Spleen (tissue), 11 donors: Measurements from ENCODE around the gene HES6. TPM values are rescaled to one million over a fixed set of nuclear protein-coding genes. Genes with fewer than 3 reads are reported as not detected.

Experiments used
- DNase-seq: peaks from one replicate; pipeline ENCODE4 v3.0.0-alpha.2; 2020
- H3K27ac ChIP-seq, 8 donors: fragments of 200-600 bp; sonication (generic) in 7 of 8; 1 replicate in 4 of 8; 2 replicates in 4 of 8; pipeline versions ENCODE4 v1.5.0 to v1.8.0; 2016 to 2021; ENCODE audit warnings: inconsistent platforms in 4 of 8, mild to moderate bottlenecking in 4 of 8, moderate library complexity in 1 of 8
- H3K27me3 ChIP-seq, 7 donors: fragments of 200-600 bp; sonication (generic) in 6 of 7; replicated peaks in 1 of 7; 1 replicate in 4 of 7; 2 replicates in 3 of 7; pipeline versions ENCODE4 v1.5.0 to v1.8.0; 2016 to 2021; ENCODE audit warnings: inconsistent platforms in 3 of 7, mild to moderate bottlenecking in 1 of 7
- H3K36me3 ChIP-seq, 6 donors: fragments of 200-600 bp; sonication (generic) in 5 of 6; 1 replicate in 4 of 6; 2 replicates in 2 of 6; pipeline versions ENCODE4 v1.5.0 to v1.8.0; 2016 to 2021; ENCODE audit warnings: inconsistent platforms in 2 of 6
- H3K4me1 ChIP-seq, 6 donors: fragments of 200-600 bp; sonication (generic) in 5 of 6; 1 replicate in 3 of 6; 2 replicates in 3 of 6; pipeline versions ENCODE4 v1.5.0 to v1.8.0; 2016 to 2021; ENCODE audit warnings: inconsistent platforms in 3 of 6
- H3K4me3 ChIP-seq, 8 donors: fragments of 200-600 bp; sonication (generic) in 7 of 8; 1 replicate in 4 of 8; 2 replicates in 4 of 8; pipeline versions ENCODE4 v1.5.0 to v1.8.0; 2016 to 2021; ENCODE audit warnings: inconsistent platforms in 4 of 8, mild to moderate bottlenecking in 4 of 8, moderate library complexity in 2 of 8
- H3K9me3 ChIP-seq, 8 donors: fragments of 200-600 bp; sonication (generic) in 7 of 8; 1 replicate in 4 of 8; 2 replicates in 4 of 8; pipeline versions ENCODE4 v1.5.0 to v1.8.0; 2016 to 2021; ENCODE audit warnings: inconsistent platforms in 4 of 8
- POLR2A ChIP-seq, 3 donors: fragments of 450-650 bp; IDR thresholded peaks; one replicate each; pipeline ENCODE4 v1.5.1; 2017; ENCODE audit warnings: antibody characterized with exemption in 3 of 3, mild to moderate bottlenecking in 1 of 3
- POLR2AphosphoS5 ChIP-seq, 3 donors: sonication (generic); formaldehyde crosslinking; IDR thresholded peaks; one replicate each; pipeline ENCODE4 v1.5.1; 2017; ENCODE audit warnings: antibody characterized with exemption in 3 of 3
- WGBS, 5 donors: extraction: QIAGEN DNeasy Blood & Tissue Kit in 3 of 5; methylation state at CpG; one replicate each; pipeline versions ENCODE4 v1.1.5 to v1.1.7; 2013 to 2018; 5-methylcytosine and 5-hydroxymethylcytosine counted together
- intact Hi-C: fragments of 100-400 bp; cut with DNase I; formaldehyde crosslinking; loops from one replicate; pipeline ENCODE4 v1.15.0; 2023; ENCODE audit warnings: low total_unique reads
- polyA plus RNA-seq, 3 donors: library from polyadenylated mRNA; stranded (reverse); fragments of 200-250 nt; gene quantifications; one replicate each; pipeline ENCODE4 v1.2.1, GENCODE V29; 2013
- total RNA-seq, 7 donors: library from RNA; depleted of rRNA in 3 of 7; stranded (reverse); fragments of >200 nt in 3 of 7; fragmentation: NEBNext Ultra II Directional in 4 of 7; extraction: Animal tissue kit (Norgen Biotek cat#: 25700) in 4 of 7; gene quantifications; one replicate each; pipeline versions ENCODE4 v1.1.0 to v1.2.1, GENCODE V29; 2016 to 2021
- TF ChIP-seq, protein P1 (sequence below), 11 experiments: fragments of 200-600 bp in 7 of 11; fragments of 450-650 bp in 4 of 11; sonication (generic) in 4 of 11; IDR thresholded peaks in 8 of 11; conservative IDR thresholded peaks in 3 of 11; 1 replicate in 7 of 11; 2 replicates in 4 of 11; pipeline versions ENCODE4 v1.4.0 to v1.8.0; 2016 to 2021; ENCODE audit warnings: antibody characterized with exemption in 11 of 11, inconsistent platforms in 4 of 11, mild to moderate bottlenecking in 1 of 11
- donor health status: healthy with polysubstance abuse.
- donor health status: DM: no; HTN: no; CAD: no; lungs with moderate emphysema.
- donor health status: DM: no; HTN: no; CAD: no.
- donor health status: Bipolar disorder and iron deficiency.
- donor health status: healthy.
- donor health status: DM: no; HTN: no; CAD: no.
- donor health status: DM: yes; HTN: yes; CAD: no.

The HES6 gene
- total and polyA plus RNA-seq, 10 donors, result 3.9 to 22.7 (median 8.3) TPM

DNA sequence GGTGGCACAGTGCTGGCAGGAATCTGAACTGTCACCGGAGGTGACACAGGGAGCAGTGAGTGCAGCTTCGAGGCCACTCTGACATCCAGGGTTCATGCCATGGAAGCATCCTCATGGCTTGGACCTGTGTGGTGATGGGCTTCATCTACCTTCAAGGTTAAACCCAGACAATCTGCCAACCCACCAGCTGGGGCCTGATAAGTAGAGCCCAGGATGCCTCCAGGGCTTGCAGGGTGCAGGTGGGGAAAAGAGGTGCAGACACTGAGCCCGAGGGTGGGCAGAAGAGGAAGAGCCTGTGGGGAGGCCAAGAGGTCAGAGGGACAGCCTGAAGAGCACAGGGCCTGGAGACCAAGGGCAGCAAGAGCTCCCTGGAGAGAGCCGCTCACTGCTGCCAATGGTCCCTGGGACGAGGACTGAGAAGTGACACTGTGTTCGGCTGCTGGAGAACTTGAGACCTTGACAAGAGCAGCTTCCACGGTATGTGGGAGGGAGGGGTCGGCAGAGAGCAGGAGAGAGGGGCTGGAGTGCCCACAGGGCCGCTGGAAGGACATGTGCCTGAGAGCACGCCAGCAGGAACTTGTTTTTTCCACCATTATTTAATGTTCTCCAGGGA is 8.1 kb upstream of the HES6 start:
- DNase-seq, result peak; percentile 51
- peak in 1 of 3 donors; percentile 37 for TF ChIP-seq POLR2AphosphoS5 (IDR thresholded peaks at IDR 0.05)
- no peak for TF ChIP-seq POLR2A (IDR thresholded peaks at IDR 0.05)
- TF ChIP-seq, protein P1, sequence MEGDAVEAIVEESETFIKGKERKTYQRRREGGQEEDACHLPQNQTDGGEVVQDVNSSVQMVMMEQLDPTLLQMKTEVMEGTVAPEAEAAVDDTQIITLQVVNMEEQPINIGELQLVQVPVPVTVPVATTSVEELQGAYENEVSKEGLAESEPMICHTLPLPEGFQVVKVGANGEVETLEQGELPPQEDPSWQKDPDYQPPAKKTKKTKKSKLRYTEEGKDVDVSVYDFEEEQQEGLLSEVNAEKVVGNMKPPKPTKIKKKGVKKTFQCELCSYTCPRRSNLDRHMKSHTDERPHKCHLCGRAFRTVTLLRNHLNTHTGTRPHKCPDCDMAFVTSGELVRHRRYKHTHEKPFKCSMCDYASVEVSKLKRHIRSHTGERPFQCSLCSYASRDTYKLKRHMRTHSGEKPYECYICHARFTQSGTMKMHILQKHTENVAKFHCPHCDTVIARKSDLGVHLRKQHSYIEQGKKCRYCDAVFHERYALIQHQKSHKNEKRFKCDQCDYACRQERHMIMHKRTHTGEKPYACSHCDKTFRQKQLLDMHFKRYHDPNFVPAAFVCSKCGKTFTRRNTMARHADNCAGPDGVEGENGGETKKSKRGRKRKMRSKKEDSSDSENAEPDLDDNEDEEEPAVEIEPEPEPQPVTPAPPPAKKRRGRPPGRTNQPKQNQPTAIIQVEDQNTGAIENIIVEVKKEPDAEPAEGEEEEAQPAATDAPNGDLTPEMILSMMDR (IDR thresholded peaks at IDR 0.05 in 8 of 11, conservative IDR thresholded peaks at IDR 0.05 in 3 of 11), result no peak
- H3K4me3 ChIP-seq, result no peak overlapping the region
- intact Hi-C loops, result no loop called here
- peak overlapping the region in 1 of 8 donors; percentile 18 for H3K27ac ChIP-seq
- WGBS, 5 donors, result 72 to 80% (median 77%) methylated on average over 10 of the region's 10 CpGs
- no peaks in the 10 kb centered on the region for H3K27me3 ChIP-seq
- peaks cover 0 to 87% (median 40%) of the 10 kb centered on the region in 6 donors for H3K36me3 ChIP-seq
- peaks cover 0 to 8% (median 4%) of the 10 kb centered on the region in 6 donors for H3K4me1 ChIP-seq
- no peaks in the 10 kb centered on the region for H3K9me3 ChIP-seq

GRCh38 chr2:238247002-238247822 is 7.4 kb upstream of the HES6 start:
- Histone ChIP-seq H3K9me3 (no peaks in the 10 kb centered on the region), H3K27ac (no peak overlapping the region), H3K27me3 (no peaks in the 10 kb centered on the region), H3K4me3 (no peak overlapping the region), H3K36me3 (peaks cover 0 to 80% (median 32%) of the 10 kb centered on the region in 6 donors), H3K4me1 (peaks cover 0 to 14% (median 9%) of the 10 kb centered on the region in 6 donors)
- TF ChIP-seq POLR2A (IDR thresholded peaks at IDR 0.05), result no peak
- no peak for TF ChIP-seq POLR2AphosphoS5 (IDR thresholded peaks at IDR 0.05)
- TF ChIP-seq, protein P1 (IDR thresholded peaks at IDR 0.05 in 8 of 11, conservative IDR thresholded peaks at IDR 0.05 in 3 of 11), result no peak
- 88 to 93% (median 91%) methylated on average over 12 to 13 of the region's 13 CpGs for WGBS, 5 donors
- intact Hi-C loops, result no loop called here
- DNase-seq, result peak; percentile 64

DNA sequence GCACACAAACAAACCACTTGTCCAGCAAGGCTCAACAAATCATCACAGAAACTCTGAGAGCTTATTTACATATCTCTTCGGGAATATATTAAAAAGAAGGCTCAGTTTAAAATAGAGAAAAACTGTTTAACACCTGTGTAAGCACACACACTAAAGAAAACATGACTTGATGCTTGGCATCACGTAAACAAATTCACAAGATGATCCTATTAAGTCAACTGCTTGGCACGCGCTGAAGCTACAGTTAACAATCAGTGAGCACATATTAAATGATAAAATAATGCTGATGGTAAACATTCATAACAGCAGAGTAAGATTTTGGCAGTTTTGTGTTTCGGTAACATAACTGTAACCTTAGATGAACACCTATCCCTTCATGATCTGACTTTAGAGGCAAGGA is 4.3 kb upstream of the HES6 start:
- Histone ChIP-seq H3K4me1 (peaks cover 8 to 38% (median 28%) of the 10 kb centered on the region in 6 donors), H3K27ac (no peak overlapping the region), H3K27me3 (peaks cover 0 to 27% (median 5%) of the 10 kb centered on the region in 7 donors), H3K9me3 (no peaks in the 10 kb centered on the region), H3K4me3 (no peak overlapping the region), H3K36me3 (peaks cover 0 to 49% (median 16%) of the 10 kb centered on the region in 6 donors)
- DNase-seq, result no peak
- no peak for TF ChIP-seq POLR2AphosphoS5 (IDR thresholded peaks at IDR 0.05)
- TF ChIP-seq POLR2A (IDR thresholded peaks at IDR 0.05), result no peak
- TF ChIP-seq, protein P1 (IDR thresholded peaks at IDR 0.05 in 8 of 11, conservative IDR thresholded peaks at IDR 0.05 in 3 of 11), result no peak
- intact Hi-C loops, result no loop called here
- 85 to 94% (median 90%) methylated on average over 5 of the region's 5 CpGs for WGBS, 5 donors
